Kidney epithelial cell (primary cell): ENCODE measurements around the gene IDS. TPM values are rescaled to one million over a fixed set of nuclear protein-coding genes. Genes with fewer than 3 reads are reported as not detected.
"Not testable (repeated sequence)": the region's sequence is repeated elsewhere in the genome, so short reads cannot be mapped to it uniquely, and the experiment has no call there.

Experiments
- DNase-seq: peaks from one replicate; pipeline ENCODE4 v3.0.0-alpha.2; 2010; ENCODE audit warnings: low read depth
- H3K27me3 ChIP-seq: 2 replicates; pipeline ENCODE4 v1.6.0; 2011; ENCODE audit warnings: low read length; ENCODE audit not compliant: control insufficient read depth, insufficient read depth
- H3K36me3 ChIP-seq: 2 replicates; pipeline ENCODE4 v1.5.1; 2011; ENCODE audit warnings: low read length; ENCODE audit not compliant: control insufficient read depth, insufficient read depth
- H3K4me3 ChIP-seq: 2 replicates; pipeline ENCODE4 v1.5.1; 2011; ENCODE audit warnings: low read depth, mild to moderate bottlenecking, control low read depth, low read length
- CTCF ChIP-seq: IDR thresholded peaks from 2 replicates; pipeline ENCODE4 v1.5.1; 2011; ENCODE audit warnings: mild to moderate bottlenecking, moderate library complexity, low read length, control low read depth, inconsistent platforms; ENCODE audit not compliant: insufficient read depth, poor library complexity, severe bottlenecking
- total RNA-seq: library from RNA; depleted of rRNA; stranded (reverse); fragments of >200 nt; gene quantifications from 2 replicates; pipeline ENCODE4 v1.2.3, GENCODE V29; 2015

The IDS gene
- total RNA-seq, 1 donor from 2014 or later, result 50.1 TPM

GRCh38 chrX:149490100-149490499 lies 15.0 kb downstream of the IDS start:
- peaks cover 1% of the 10 kb centered on the region for H3K36me3 ChIP-seq
- no peak for TF ChIP-seq CTCF
- no peak for DNase-seq
- no peak overlapping the region for H3K4me3 ChIP-seq
- no peaks in the 10 kb centered on the region for H3K27me3 ChIP-seq

- H3K4me3 ChIP-seq, DNase-seq, H3K27me3 ChIP-seq, H3K36me3 ChIP-seq: not testable (repeated sequence)
These were observed 16.6 kb downstream of the IDS start for GRCh38 chrX:149488411-149489052.

- H3K27me3 ChIP-seq, H3K36me3 ChIP-seq, H3K4me3 ChIP-seq, DNase-seq: not testable (repeated sequence)
These were observed 17.1 kb downstream of the IDS start for GRCh38 chrX:149488008-149488407.

- TF ChIP-seq CTCF, result peak; percentile 36
- DNase-seq, result no peak
- Histone ChIP-seq H3K36me3 (no peaks in the 10 kb centered on the region), H3K27me3 (no peaks in the 10 kb centered on the region), H3K4me3 (no peak overlapping the region)
These were observed 17.8 kb downstream of the IDS start for GRCh38 chrX:149487292-149487691.

GRCh38 chrX:149476513-149476912 lies 28.6 kb downstream of the IDS start:
- H3K4me3 ChIP-seq, result no peak overlapping the region
- H3K36me3 ChIP-seq, result no peaks in the 10 kb centered on the region
- H3K27me3 ChIP-seq, result no peaks in the 10 kb centered on the region
- DNase-seq, result no peak
- no peak for TF ChIP-seq CTCF

GRCh38 chrX:149473966-149474365 lies 31.1 kb downstream of the IDS start:
- H3K36me3 ChIP-seq, result no peaks in the 10 kb centered on the region
- no peak for DNase-seq
- H3K27me3 ChIP-seq, result no peaks in the 10 kb centered on the region
- TF ChIP-seq CTCF, result no peak
- H3K4me3 ChIP-seq, result no peak overlapping the region

- Histone ChIP-seq H3K36me3 (no peaks in the 10 kb centered on the region), H3K27me3 (no peaks in the 10 kb centered on the region), H3K4me3 (no peak overlapping the region)
- no peak for DNase-seq
- no peak for TF ChIP-seq CTCF
These were observed 32.0 kb downstream of the IDS start for GRCh38 chrX:149473092-149473491.
